ENCODE data around the gene MVB12B.

GRCh38 chr9:126448136-126448535, 121.5 kb downstream of the MVB12B start:
- TF ChIP-seq EZH2 (IDR thresholded peaks at IDR 0.05) (no peak), POLR2AphosphoS5 (IDR thresholded peaks at IDR 0.05; ENCODE audit: borderline replicate concordance, low read depth, low read length) (no peak), FOXP2 (optimal IDR thresholded peaks at IDR 0.05; ENCODE audit: control extremely low read depth, extremely low read length, insufficient read depth) (no peak)
